Stimulated activated memory B cell treated with anti-CD40 and anti-IgM and Interleukin-4, amounts not matched to agents 10 μg/mL and 1 μg/mL and 100 μg/mL, for 72 hours (primary cell): Measurements from ENCODE around the gene TXNL1.
A peak's percentile ranks its signal among the peaks of the same experiment; 100 is the strongest.
"Not testable (repeated sequence)": the region's sequence is repeated elsewhere in the genome, so short reads cannot be mapped to it uniquely, and the experiment has no call there.

ENCODE experiments used
- ATAC-seq: fragments of 150-1000 bp; cut with Tn5 transposase; 2 replicates; pipeline ENCODE4 v1.10.0; 2021
- H3K27ac Mint-ChIP-seq: one replicate; pipeline ENCODE4 v1.8.0; 2022; ENCODE audit warnings: mild to moderate bottlenecking, mixed read lengths
- H3K27me3 Mint-ChIP-seq: one replicate; pipeline ENCODE4 v1.8.0; 2022; ENCODE audit warnings: mixed read lengths
- H3K36me3 Mint-ChIP-seq: one replicate; pipeline ENCODE4 v1.8.0; 2022; ENCODE audit warnings: mixed read lengths
- H3K4me1 Mint-ChIP-seq: one replicate; pipeline ENCODE4 v1.8.0; 2022; ENCODE audit warnings: mixed read lengths
- H3K4me3 Mint-ChIP-seq: one replicate; pipeline ENCODE4 v1.8.0; 2022; ENCODE audit warnings: mild to moderate bottlenecking, moderate library complexity, mixed read lengths
- H3K9me3 Mint-ChIP-seq: one replicate; pipeline ENCODE4 v1.8.0; 2022; ENCODE audit warnings: mixed read lengths

TXNL1 gene

DNA sequence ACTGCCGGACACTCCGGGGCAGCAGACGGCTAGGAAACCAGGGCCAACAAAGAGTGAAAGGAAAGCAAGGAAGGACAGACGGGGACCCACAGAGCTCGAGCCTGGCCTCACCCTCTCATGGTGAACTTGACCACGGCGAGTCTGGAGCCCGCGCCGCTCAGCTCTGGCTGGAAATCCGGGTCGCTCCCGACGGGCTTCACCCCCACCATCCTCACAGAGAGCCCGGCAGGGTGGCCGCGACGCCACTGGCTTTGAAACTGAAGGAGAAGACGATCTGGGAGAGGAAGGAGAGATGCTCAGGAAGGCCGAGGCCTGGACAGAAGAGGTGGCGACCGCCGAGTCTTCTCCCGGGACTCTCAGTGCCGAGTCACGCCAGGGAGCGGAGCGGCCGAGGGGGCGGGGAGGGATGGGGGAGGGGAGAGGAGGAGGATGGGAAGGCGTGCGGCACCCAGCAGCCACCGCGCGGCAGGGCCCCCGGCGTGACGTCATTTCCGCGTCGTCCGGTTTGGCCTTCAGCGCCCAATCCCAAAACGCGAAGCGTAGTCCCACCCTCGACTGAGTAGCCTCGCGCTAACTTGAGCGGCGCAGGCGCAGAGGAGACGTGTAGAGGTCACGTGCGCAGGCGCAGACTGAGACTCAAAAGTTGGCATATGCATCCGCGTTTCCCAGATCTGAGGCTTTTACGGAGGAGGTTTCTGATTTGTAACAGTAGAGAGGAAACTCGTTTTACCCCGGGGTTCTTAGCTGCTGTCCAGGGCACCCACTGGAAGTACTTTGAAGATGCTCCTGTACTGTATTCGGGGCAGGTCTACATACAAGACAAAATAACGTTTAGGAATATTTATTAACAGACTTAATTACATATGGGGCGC, at the start of gene TXNL1:
Gene TXNL1 (minus strand): TSS at position 361 of the 872 bp plus-strand sequence. CDS start 152 bp downstream, at position 209.
- peak within 1 kb of the TSS; percentile 98 for H3K4me3 Mint-ChIP-seq
- H3K4me1 Mint-ChIP-seq, result peaks cover 44% of the 10 kb centered on the region
- peaks cover 24% of the 10 kb centered on the region for H3K36me3 Mint-ChIP-seq
- H3K9me3 Mint-ChIP-seq, result peaks cover 5% of the 10 kb centered on the region
- H3K27ac Mint-ChIP-seq, result peak within 1 kb of the TSS; percentile 97
- H3K27me3 Mint-ChIP-seq, result no peaks in the 10 kb centered on the region
- peak; percentile 99 for ATAC-seq

- H3K4me1 Mint-ChIP-seq, result no peaks in the 10 kb centered on the region
- ATAC-seq, result no peak
- no peaks in the 10 kb centered on the region for H3K27me3 Mint-ChIP-seq
- peaks cover 31% of the 10 kb centered on the region for H3K36me3 Mint-ChIP-seq
- no peak overlapping the region for H3K27ac Mint-ChIP-seq
- H3K4me3 Mint-ChIP-seq, result no peak overlapping the region
- no peaks in the 10 kb centered on the region for H3K9me3 Mint-ChIP-seq
Observed at GRCh38 chr18:56684277-56684676, 45.9 kb upstream of the TXNL1 start.

- peaks cover 52% of the 10 kb centered on the region for H3K36me3 Mint-ChIP-seq
- no peak overlapping the region for H3K27ac Mint-ChIP-seq
- no peak for ATAC-seq
- H3K4me1 Mint-ChIP-seq, result peaks cover 7% of the 10 kb centered on the region
- no peak overlapping the region for H3K4me3 Mint-ChIP-seq
- H3K9me3 Mint-ChIP-seq, result peaks cover 4% of the 10 kb centered on the region
- H3K27me3 Mint-ChIP-seq, result no peaks in the 10 kb centered on the region
Observed at GRCh38 chr18:56678836-56679565, 40.6 kb upstream of the TXNL1 start.

DNA sequence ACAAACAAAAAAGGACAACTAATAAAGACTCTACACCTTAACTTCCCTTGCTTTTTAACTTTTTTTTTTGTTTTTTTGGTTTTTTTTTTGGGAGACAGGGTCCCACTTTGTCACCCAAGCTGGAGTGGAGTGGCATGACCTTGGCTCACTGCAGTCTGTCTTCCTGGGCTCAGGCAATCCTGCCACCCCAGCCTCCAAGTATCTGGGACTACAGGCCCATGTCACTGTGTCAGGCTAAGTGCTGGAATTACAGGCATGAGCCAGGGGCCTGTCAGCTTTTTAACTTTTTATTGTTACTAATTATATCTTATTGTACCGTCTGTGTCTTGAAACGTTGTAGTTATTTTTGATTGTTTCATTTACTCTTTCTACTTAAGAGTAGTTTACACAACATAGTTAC, 38.2 kb upstream of the TXNL1 start:
- Mint-ChIP-seq H3K4me3 (no peak overlapping the region), H3K27me3 (no peaks in the 10 kb centered on the region), H3K36me3 (peaks cover 49% of the 10 kb centered on the region), H3K27ac (no peak overlapping the region), H3K9me3 (peaks cover 4% of the 10 kb centered on the region), H3K4me1 (peaks cover 7% of the 10 kb centered on the region)
- ATAC-seq, result no peak

GRCh38 chr18:56672981-56673380, 34.6 kb upstream of the TXNL1 start:
- peaks cover 23% of the 10 kb centered on the region for H3K4me1 Mint-ChIP-seq
- peaks cover 39% of the 10 kb centered on the region for H3K36me3 Mint-ChIP-seq
- peaks cover 4% of the 10 kb centered on the region for H3K9me3 Mint-ChIP-seq
- H3K4me3 Mint-ChIP-seq, result no peak overlapping the region
- no peaks in the 10 kb centered on the region for H3K27me3 Mint-ChIP-seq
- ATAC-seq, result no peak
- no peak overlapping the region for H3K27ac Mint-ChIP-seq

DNA sequence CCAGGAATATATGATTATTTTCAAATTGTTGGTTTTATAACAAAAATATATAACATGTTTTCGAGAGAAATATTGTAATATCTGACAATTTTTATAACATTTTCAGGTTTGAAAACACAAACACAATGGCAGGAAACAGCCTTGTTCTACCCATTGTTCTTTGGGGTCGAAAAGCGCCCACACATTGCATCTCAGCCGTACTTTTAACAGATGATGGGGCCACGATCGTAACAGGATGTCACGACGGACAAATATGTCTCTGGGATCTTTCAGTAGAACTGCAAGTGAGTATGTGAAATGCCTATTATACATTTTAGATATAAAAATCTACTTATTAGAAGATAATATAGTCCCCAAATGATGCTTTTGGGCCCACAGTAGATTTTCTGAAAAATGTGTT, 34.0 kb upstream of the TXNL1 start:
- H3K4me3 Mint-ChIP-seq, result no peak overlapping the region
- no peak for ATAC-seq
- H3K27ac Mint-ChIP-seq, result no peak overlapping the region
- peaks cover 23% of the 10 kb centered on the region for H3K4me1 Mint-ChIP-seq
- H3K9me3 Mint-ChIP-seq, result no peaks in the 10 kb centered on the region
- H3K27me3 Mint-ChIP-seq, result no peaks in the 10 kb centered on the region
- peaks cover 33% of the 10 kb centered on the region for H3K36me3 Mint-ChIP-seq

DNA sequence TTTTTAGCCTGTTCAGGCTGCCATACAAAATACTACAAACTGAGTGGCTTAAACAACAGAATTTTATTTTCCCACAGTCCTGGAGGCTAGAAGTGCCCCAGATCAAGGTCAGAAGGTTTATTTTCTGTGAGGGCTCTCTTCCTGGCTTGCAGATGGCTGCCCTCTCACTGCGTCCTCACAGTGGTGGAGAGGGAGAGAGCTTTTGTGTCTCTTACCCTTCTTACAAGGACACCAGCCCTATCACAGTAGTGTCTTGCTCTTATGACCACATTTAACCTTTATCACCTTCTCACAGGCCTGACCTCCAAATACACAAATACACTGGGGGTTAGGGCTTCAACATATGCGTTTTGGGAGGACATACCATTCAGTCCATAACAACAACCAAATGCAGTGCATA, 24.5 kb upstream of the TXNL1 start:
- H3K4me1 Mint-ChIP-seq, result peaks cover 22% of the 10 kb centered on the region
- H3K36me3 Mint-ChIP-seq, result peaks cover 20% of the 10 kb centered on the region
- no peaks in the 10 kb centered on the region for H3K9me3 Mint-ChIP-seq
- no peak overlapping the region for H3K4me3 Mint-ChIP-seq
- no peaks in the 10 kb centered on the region for H3K27me3 Mint-ChIP-seq
- H3K27ac Mint-ChIP-seq, result no peak overlapping the region
- ATAC-seq, result no peak

DNA sequence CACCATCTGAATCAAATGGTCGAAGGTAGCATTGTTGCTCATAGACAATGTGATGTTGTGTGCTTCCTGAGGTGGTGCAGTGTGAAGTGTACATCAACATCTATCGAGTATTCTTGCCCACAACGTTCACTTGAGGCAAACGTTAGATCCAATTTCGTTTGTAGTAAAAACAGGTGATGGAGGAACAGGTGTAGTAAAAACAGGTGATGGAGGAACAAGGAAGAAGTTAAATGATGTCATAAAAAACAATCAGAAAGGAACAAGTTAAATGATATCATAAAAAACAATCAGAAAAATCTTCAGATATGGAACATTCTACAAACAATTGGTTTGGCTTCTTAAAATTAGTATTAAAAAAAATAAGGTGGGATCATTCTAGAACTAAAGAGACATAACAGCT, 24.1 kb upstream of the TXNL1 start:
- no peak for ATAC-seq
- Mint-ChIP-seq H3K27me3 (no peaks in the 10 kb centered on the region), H3K9me3 (no peaks in the 10 kb centered on the region), H3K27ac (no peak overlapping the region), H3K36me3 (peaks cover 20% of the 10 kb centered on the region), H3K4me1 (peaks cover 22% of the 10 kb centered on the region), H3K4me3 (no peak overlapping the region)

GRCh38 chr18:56662063-56662408, 23.6 kb upstream of the TXNL1 start:
- Mint-ChIP-seq H3K27me3 (no peaks in the 10 kb centered on the region), H3K9me3 (no peaks in the 10 kb centered on the region), H3K4me3 (no peak overlapping the region), H3K27ac (no peak overlapping the region), H3K36me3 (peaks cover 20% of the 10 kb centered on the region), H3K4me1 (peaks cover 22% of the 10 kb centered on the region)
- no peak for ATAC-seq

DNA sequence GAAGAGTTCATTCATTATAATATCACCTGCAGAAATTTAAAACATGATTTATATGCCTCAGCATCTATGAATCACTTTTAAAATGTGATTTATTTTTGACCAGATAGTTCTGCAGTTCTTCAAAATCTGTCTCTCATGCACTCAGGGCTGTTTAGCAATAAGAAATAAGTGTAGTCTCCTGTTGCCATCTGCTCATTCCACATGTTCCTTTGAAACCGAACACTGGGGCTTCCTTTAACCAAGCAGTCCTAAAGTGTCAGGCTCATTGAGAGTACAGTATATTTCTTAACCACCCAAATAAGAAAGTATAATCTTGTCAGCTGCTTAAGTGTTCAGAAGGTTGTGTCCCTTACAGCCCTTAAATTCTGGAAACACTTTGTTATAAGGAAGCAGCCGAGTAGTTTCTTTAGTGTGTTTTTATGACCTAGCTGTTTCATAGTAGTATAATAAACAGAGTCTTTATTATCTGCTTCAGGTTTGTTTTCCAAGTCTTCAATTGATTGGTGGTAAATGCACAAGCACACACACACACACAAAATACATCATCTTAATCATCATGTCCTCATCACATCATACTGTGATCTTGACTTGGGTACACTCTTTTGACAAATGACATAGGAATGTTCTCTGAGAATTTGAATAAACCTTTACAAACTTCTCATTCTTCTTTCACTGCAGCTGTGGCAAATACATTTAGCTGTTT, 23.1 kb upstream of the TXNL1 start:
- Mint-ChIP-seq H3K4me1 (peaks cover 22% of the 10 kb centered on the region), H3K27me3 (no peaks in the 10 kb centered on the region), H3K27ac (no peak overlapping the region), H3K9me3 (no peaks in the 10 kb centered on the region), H3K36me3 (peaks cover 20% of the 10 kb centered on the region), H3K4me3 (no peak overlapping the region)
- ATAC-seq, result no peak

- ATAC-seq, result no peak
Observed at GRCh38 chr18:56660655-56661054, 22.3 kb upstream of the TXNL1 start.

GRCh38 chr18:56659111-56659510, 20.7 kb upstream of the TXNL1 start:
- no peaks in the 10 kb centered on the region for H3K9me3 Mint-ChIP-seq
- peaks cover 31% of the 10 kb centered on the region for H3K4me1 Mint-ChIP-seq
- H3K36me3 Mint-ChIP-seq, result peaks cover 20% of the 10 kb centered on the region
- H3K4me3 Mint-ChIP-seq, result no peak overlapping the region
- ATAC-seq, result no peak
- no peak overlapping the region for H3K27ac Mint-ChIP-seq
- H3K27me3 Mint-ChIP-seq, result no peaks in the 10 kb centered on the region

More at GRCh38 chr18:56660655-56661054, 22.3 kb upstream of the TXNL1 start:
- Mint-ChIP-seq H3K4me3 (no peak overlapping the region), H3K36me3 (peaks cover 20% of the 10 kb centered on the region), H3K4me1 (peaks cover 22% of the 10 kb centered on the region), H3K9me3 (no peaks in the 10 kb centered on the region), H3K27ac (no peak overlapping the region), H3K27me3 (no peaks in the 10 kb centered on the region)

GRCh38 chr18:56658261-56658660, 19.9 kb upstream of the TXNL1 start:
- ATAC-seq, result no peak
- Mint-ChIP-seq H3K4me1 (peaks cover 35% of the 10 kb centered on the region), H3K27ac (no peak overlapping the region), H3K9me3 (no peaks in the 10 kb centered on the region), H3K36me3 (peaks cover 26% of the 10 kb centered on the region), H3K27me3 (no peaks in the 10 kb centered on the region), H3K4me3 (no peak overlapping the region)

DNA sequence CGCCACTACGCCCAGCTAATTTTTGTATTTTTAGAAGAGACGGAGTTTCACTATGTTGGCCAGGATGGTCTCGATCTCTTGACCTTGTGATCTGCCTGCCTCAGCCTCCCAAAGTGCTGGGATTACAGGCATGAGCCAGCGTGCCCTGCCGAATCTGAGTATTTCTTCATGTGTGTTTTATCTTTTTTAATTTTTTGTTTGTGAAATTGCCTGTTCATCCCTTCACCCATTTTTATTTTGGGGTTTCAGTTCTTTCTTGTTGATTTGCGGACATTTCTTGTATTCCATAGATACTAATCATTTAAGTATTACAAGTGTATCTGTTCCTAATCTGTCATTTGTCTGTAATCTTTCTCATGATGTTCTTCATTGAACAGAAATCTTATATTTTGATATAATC, 15.9 kb upstream of the TXNL1 start:
- H3K9me3 Mint-ChIP-seq, H3K36me3 Mint-ChIP-seq, H3K27ac Mint-ChIP-seq, H3K4me3 Mint-ChIP-seq, ATAC-seq, H3K27me3 Mint-ChIP-seq: not testable (repeated sequence)
- peaks cover 44% of the 10 kb centered on the region for H3K4me1 Mint-ChIP-seq

GRCh38 chr18:56652802-56653201, 14.4 kb upstream of the TXNL1 start:
- Mint-ChIP-seq H3K4me3 (peak overlapping the region; percentile 60), H3K4me1 (peaks cover 44% of the 10 kb centered on the region), H3K27me3 (no peaks in the 10 kb centered on the region), H3K27ac (peak overlapping the region; percentile 5), H3K9me3 (no peaks in the 10 kb centered on the region), H3K36me3 (peaks cover 6% of the 10 kb centered on the region)
- no peak for ATAC-seq
